ENCODE measurements around the gene ZAP70. TPM values are rescaled to one million over a fixed set of nuclear protein-coding genes. Genes with fewer than 3 reads are reported as not detected.

Gene ZAP70
- total and polyA plus RNA-seq, 8 donors: 1.1 to 78.2 (median 4.1) TPM

DNA sequence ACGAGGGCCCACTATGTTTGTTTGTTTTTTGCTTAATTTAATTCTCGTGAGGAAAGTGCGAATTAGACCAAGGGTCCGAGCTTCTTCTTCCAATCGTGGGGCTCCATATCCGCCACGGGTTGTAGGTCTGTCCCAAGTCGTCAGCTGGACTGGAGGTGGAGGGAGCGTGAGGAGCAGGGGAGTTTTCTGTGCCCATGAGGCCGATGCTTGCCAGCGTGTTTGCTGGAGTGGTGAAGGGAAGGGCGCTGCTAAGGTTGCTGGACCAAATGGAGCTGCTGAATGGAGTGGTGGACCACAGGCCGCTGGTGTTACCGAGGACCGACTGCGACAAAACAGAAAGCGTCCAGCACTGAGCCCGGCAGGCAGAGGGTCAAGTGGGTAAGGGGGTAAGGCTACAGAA is 43.7 kb downstream of the ZAP70 start:
- intact Hi-C loops (cut with DNase I; ENCODE audit: low total_unique reads): no loop called here

GRCh38 chr2:97758131-97758705 is 44.8 kb downstream of the ZAP70 start:
- TF ChIP-seq POLR2AphosphoS5 (IDR thresholded peaks at IDR 0.05): no peak
- no peak for TF ChIP-seq POLR2A (IDR thresholded peaks at IDR 0.05)
- no peak for TF ChIP-seq EP300 (IDR thresholded peaks at IDR 0.05)
- TF ChIP-seq, protein P1, sequence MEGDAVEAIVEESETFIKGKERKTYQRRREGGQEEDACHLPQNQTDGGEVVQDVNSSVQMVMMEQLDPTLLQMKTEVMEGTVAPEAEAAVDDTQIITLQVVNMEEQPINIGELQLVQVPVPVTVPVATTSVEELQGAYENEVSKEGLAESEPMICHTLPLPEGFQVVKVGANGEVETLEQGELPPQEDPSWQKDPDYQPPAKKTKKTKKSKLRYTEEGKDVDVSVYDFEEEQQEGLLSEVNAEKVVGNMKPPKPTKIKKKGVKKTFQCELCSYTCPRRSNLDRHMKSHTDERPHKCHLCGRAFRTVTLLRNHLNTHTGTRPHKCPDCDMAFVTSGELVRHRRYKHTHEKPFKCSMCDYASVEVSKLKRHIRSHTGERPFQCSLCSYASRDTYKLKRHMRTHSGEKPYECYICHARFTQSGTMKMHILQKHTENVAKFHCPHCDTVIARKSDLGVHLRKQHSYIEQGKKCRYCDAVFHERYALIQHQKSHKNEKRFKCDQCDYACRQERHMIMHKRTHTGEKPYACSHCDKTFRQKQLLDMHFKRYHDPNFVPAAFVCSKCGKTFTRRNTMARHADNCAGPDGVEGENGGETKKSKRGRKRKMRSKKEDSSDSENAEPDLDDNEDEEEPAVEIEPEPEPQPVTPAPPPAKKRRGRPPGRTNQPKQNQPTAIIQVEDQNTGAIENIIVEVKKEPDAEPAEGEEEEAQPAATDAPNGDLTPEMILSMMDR (IDR thresholded peaks at IDR 0.05): no peak
- no peak overlapping the region for H3K4me3 ChIP-seq
- no peak for DNase-seq
- peaks cover 20 to 35% (median 29%) of the 10 kb centered on the region in 4 donors for H3K4me1 ChIP-seq
- no peaks in the 10 kb centered on the region for H3K9me3 ChIP-seq
- no peaks in the 10 kb centered on the region for H3K27me3 ChIP-seq
- H3K27ac ChIP-seq: peak overlapping the region in 1 of 5 donors; percentile 79
- 83 to 100% (median 96%) methylated on average over 1 of the region's 1 CpG for WGBS, 5 donors
- intact Hi-C loops (cut with DNase I; ENCODE audit: low total_unique reads): no loop called here
- H3K36me3 ChIP-seq: peaks cover 42 to 91% (median 89%) of the 10 kb centered on the region in 4 donors

More for the DNA sequence above, 43.7 kb downstream of the ZAP70 start:
- H3K4me1 ChIP-seq: peaks cover 20 to 41% (median 29%) of the 10 kb centered on the region in 4 donors
- peaks cover 42 to 81% (median 77%) of the 10 kb centered on the region in 4 donors for H3K36me3 ChIP-seq
- no peaks in the 10 kb centered on the region for H3K27me3 ChIP-seq
- TF ChIP-seq POLR2AphosphoS5 (IDR thresholded peaks at IDR 0.05) (no peak), EP300 (IDR thresholded peaks at IDR 0.05) (no peak)
- TF ChIP-seq, protein P1 (IDR thresholded peaks at IDR 0.05): no peak
- H3K4me3 ChIP-seq: no peak overlapping the region
- 92 to 97% (median 94%) methylated on average over 18 of the region's 18 CpGs for WGBS, 5 donors
- H3K27ac ChIP-seq: no peak overlapping the region
- no peak for DNase-seq
- H3K9me3 ChIP-seq: no peaks in the 10 kb centered on the region

- H3K36me3 ChIP-seq: peaks cover 54 to 100% (median 99%) of the 10 kb centered on the region in 4 donors
- H3K4me3 ChIP-seq: no peak overlapping the region
- WGBS, 5 donors: 39 to 62% (median 56%) methylated on average over 9 of the region's 9 CpGs
Observed at GRCh38 chr2:97759727-97760407, 46.5 kb downstream of the ZAP70 start.

DNA sequence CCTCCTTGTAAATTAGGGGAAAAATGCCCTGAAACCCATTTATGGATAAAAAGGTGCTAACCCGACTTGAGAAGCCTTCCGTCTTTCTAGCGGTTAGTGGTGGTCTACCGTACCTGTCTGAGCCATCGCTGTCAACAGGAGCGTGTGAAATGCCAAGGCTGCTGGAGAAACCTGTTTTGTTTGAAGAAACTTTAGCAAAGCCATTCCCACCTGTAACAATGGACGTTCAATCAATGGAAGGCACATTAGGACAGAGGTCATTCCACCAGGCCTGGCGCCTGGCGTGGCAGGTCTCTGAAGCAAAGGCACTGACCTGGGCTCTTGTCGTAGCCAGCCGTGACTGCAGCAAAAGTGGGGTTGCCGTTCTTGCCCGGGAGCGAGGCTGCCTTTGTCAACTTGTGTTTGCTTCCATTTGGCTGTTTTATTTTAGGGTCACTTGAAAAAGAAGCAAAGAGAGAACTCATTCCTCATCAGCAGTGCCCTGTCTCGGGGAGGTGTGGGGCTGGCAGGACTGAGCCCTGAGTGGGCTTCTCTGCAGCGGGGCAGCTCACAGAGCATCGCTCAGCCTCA is 47.2 kb downstream of the ZAP70 start:
- H3K9me3 ChIP-seq: no peaks in the 10 kb centered on the region

More at GRCh38 chr2:97759727-97760407, 46.5 kb downstream of the ZAP70 start:
- DNase-seq: peak; percentile 55 to 73
- Histone ChIP-seq H3K4me1 (peaks cover 20 to 35% (median 31%) of the 10 kb centered on the region in 4 donors), H3K9me3 (no peaks in the 10 kb centered on the region), H3K27me3 (no peaks in the 10 kb centered on the region), H3K27ac (peak overlapping the region; percentile 79 to 82 (median 79))
- TF ChIP-seq POLR2A (IDR thresholded peaks at IDR 0.05) (no peak), POLR2AphosphoS5 (IDR thresholded peaks at IDR 0.05) (no peak), EP300 (IDR thresholded peaks at IDR 0.05) (no peak)
- TF ChIP-seq, protein P1 (IDR thresholded peaks at IDR 0.05): no peak
- intact Hi-C loops (cut with DNase I; ENCODE audit: low total_unique reads): no loop called here

More for the DNA sequence above, 47.2 kb downstream of the ZAP70 start:
- Histone ChIP-seq H3K4me1 (peaks cover 20 to 36% (median 31%) of the 10 kb centered on the region in 4 donors), H3K27ac (peak overlapping the region; percentile 79 to 82 (median 79)), H3K4me3 (no peak overlapping the region), H3K36me3 (peaks cover 57 to 100% (median 99%) of the 10 kb centered on the region in 4 donors), H3K27me3 (no peaks in the 10 kb centered on the region)
- WGBS, 5 donors: 35 to 65% (median 61%) methylated on average over 17 of the region's 17 CpGs
- intact Hi-C loops (cut with DNase I; ENCODE audit: low total_unique reads): no loop called here
- peak; percentile 42 to 62 for DNase-seq
- TF ChIP-seq EP300 (IDR thresholded peaks at IDR 0.05) (no peak), POLR2AphosphoS5 (IDR thresholded peaks at IDR 0.05) (no peak), POLR2A (IDR thresholded peaks at IDR 0.05) (no peak)
